ENCODE data around the gene PSMD7. TPM values are rescaled to one million over a fixed set of nuclear protein-coding genes. Genes with fewer than 3 reads are reported as not detected.
"Not testable (repeated sequence)": the region's sequence is repeated elsewhere in the genome, so short reads cannot be mapped to it uniquely, and the experiment has no call there.

Gene PSMD7
- total and polyA plus RNA-seq, 5 experiments from 2014 or later: 89.2 to 119 (median 114) TPM

DNA sequence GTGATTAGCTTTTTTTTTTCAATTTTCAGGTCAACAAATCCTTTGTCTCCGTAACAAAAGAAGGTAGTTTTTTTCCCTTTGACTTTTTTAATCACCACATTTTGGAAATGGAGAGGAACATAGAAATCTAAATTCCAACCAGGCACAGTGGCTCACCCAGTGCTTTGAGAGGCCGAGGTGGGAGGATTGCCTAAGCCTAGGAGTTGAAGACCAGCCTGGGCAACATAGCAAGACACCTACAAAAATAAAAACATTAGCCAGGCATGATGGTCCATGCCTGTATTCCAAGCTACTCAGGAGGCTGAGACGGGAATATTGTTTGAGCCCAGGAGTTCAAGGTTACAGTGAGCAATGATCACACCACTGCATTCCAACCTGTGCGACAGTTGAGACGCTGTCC is 5.7 kb downstream of the PSMD7 start:
- Mint-ChIP-seq H3K36me3 (peaks cover 8 to 83% (median 16%) of the 10 kb centered on the region in 3 donors), H3K4me3 (no peak overlapping the region), H3K27me3 (no peaks in the 10 kb centered on the region), H3K4me1 (peaks cover 0 to 23% (median 15%) of the 10 kb centered on the region in 4 donors), H3K9me3 (no peaks in the 10 kb centered on the region), H3K27ac (peak overlapping the region in 2 of 10 donors; percentile 43 to 49)
- ATAC-seq (no peak), DNase-seq (no peak)
- POLR2A ChIA-PET: interaction anchor here (0.6 kb wide), 1 partner anchor 45 kb away, joined by 4 read pairs; no protein-coding TSS in a partner anchor

DNA sequence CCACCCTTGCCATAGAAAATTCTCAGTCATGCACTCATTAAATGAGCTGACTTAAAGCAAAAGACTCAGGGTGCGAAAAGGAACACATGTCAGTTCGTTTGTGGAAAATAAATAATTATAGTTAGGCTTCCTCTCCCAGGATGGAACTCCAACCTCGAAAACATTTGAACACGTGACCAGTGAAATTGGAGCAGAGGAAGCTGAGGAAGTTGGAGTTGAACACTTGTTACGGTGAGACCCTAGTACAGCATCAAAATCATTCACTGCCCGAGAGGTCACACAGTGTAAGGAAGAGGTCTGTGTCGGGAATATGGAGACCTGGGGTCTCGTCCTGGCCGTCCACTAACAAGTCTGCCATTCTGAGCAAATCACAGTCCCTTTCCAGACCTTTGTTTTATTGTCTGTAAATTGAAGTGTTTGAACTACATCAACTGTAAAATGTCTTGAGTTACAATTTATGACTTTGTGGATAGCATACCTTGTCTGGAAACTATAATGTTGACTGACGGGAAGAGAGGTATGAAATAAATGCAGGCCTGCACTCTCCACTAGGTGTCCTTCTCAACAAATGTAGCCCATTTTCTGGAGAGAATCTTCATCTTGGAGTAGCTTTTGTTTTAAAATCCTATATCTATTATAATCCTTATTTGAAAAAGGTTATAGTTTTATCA is 7.7 kb downstream of the PSMD7 start:
- Mint-ChIP-seq H3K4me1 (peaks cover 0 to 7% (median 7%) of the 10 kb centered on the region in 4 donors), H3K9me3 (no peaks in the 10 kb centered on the region), H3K27ac (no peak overlapping the region), H3K27me3 (no peaks in the 10 kb centered on the region), H3K4me3 (no peak overlapping the region), H3K36me3 (peaks cover 8 to 85% (median 18%) of the 10 kb centered on the region in 3 donors)
- ATAC-seq (no peak), DNase-seq (no peak)
- POLR2A ChIA-PET: interaction anchor here (0.9 kb wide), 1 partner anchor 12 kb away, joined by 3 read pairs; no protein-coding TSS in a partner anchor

GRCh38 chr16:74304835-74305176 is 8.2 kb downstream of the PSMD7 start:
- no peak for ATAC-seq
- peaks cover 8 to 84% (median 18%) of the 10 kb centered on the region in 3 donors for H3K36me3 Mint-ChIP-seq

GRCh38 chr16:74305281-74305680 is 8.7 kb downstream of the PSMD7 start:
- H3K9me3 Mint-ChIP-seq: no peaks in the 10 kb centered on the region
- no peaks in the 10 kb centered on the region for H3K27me3 Mint-ChIP-seq
- H3K36me3 Mint-ChIP-seq: peaks cover 8 to 80% (median 18%) of the 10 kb centered on the region in 3 donors
- peak overlapping the region in 3 of 10 donors; percentile 35 to 86 (median 38) for H3K27ac Mint-ChIP-seq
- no peak for ATAC-seq
- peaks cover 0 to 3% (median 0%) of the 10 kb centered on the region in 4 donors for H3K4me1 Mint-ChIP-seq
- no peak for DNase-seq
- H3K4me3 Mint-ChIP-seq: no peak overlapping the region
- POLR2A ChIA-PET: interaction anchor here (0.9 kb wide), 1 partner anchor 13 kb away, joined by 3 read pairs; no protein-coding TSS in a partner anchor

More at GRCh38 chr16:74304835-74305176, 8.2 kb downstream of the PSMD7 start:
- Mint-ChIP-seq H3K27ac (no peak overlapping the region), H3K4me3 (no peak overlapping the region), H3K9me3 (no peaks in the 10 kb centered on the region), H3K27me3 (no peaks in the 10 kb centered on the region), H3K4me1 (peaks cover 0 to 5% (median 3%) of the 10 kb centered on the region in 4 donors)
- no peak for DNase-seq
- POLR2A ChIA-PET: interaction anchor here (0.9 kb wide), 1 partner anchor 13 kb away, joined by 3 read pairs; no protein-coding TSS in a partner anchor

DNA sequence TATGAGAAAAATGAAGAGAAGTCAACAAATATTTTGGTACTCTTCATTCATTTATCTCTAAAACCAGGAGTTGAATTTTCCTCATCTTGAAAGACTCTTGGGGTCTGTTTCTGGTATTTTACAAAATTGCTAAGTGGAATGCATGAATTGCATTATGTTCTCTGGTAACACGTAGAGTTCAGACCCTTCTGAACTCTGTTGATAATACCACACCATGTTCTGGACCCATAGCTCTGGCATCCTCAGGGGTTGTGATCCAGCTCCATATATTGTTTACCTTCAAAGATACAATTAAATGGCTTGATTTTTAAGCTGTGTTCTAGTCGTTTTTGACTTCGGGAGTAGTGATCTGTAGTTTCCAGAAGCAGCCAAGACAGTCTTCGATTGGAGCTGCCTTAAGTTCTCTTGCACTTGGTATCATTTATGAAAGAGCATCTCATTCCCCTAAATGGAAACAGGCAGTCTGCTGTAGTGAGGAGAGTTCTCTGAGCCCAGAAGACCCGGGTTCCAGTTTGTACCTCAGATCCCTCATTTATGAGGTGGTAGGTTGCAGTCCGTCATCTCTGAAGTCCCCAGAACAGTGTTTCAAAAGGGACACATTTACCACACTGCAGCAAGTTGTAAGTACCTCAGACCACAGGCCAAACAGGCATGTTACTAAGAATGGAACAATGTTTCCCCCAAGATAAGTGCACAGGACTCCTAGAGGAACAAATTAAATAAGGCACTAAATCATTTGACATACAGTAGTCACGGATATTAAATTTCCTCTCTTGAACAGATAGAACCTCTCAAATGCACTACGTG is 9.6 kb downstream of the PSMD7 start:
- Mint-ChIP-seq H3K4me1 (no peaks in the 10 kb centered on the region), H3K27me3 (no peaks in the 10 kb centered on the region), H3K4me3 (no peak overlapping the region), H3K27ac (peak overlapping the region in 1 of 10 donors; percentile 20), H3K9me3 (no peaks in the 10 kb centered on the region), H3K36me3 (peaks cover 8 to 71% (median 14%) of the 10 kb centered on the region in 3 donors)
- ATAC-seq (no peak), DNase-seq (no peak)
- POLR2A ChIA-PET: interaction anchor here (0.9 kb wide), 1 partner anchor 9 kb away, joined by 4 read pairs; no protein-coding TSS in a partner anchor

DNA sequence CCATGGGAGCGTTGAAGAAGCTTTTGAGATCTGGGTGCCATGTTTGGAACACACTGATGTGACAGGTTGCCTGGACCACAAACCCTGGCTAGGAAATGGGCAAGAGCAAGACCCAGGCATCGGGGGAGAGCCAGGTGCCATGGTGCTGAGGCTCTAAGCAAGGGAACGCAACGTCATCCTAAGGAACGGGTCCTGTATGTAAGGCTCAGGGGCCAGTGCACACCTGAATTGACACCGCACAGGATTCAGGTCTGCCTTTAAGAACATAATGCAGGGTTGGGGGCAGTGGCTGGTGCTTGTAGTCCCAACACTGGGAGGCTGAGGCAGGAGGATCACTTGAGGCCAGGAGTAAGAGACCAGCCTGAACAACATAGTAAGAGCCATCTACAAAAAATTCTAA is 10.8 kb downstream of the PSMD7 start:
- DNase-seq: no peak
- Mint-ChIP-seq H3K4me1 (no peaks in the 10 kb centered on the region), H3K27me3 (no peaks in the 10 kb centered on the region), H3K27ac (peak overlapping the region in 1 of 10 donors; percentile 67), H3K4me3 (no peak overlapping the region), H3K9me3 (no peaks in the 10 kb centered on the region), H3K36me3 (peaks cover 3 to 59% (median 14%) of the 10 kb centered on the region in 3 donors)
- POLR2A ChIA-PET: interaction anchor here (0.6 kb wide), 1 partner anchor 199 kb away, joined by 3 read pairs; no protein-coding TSS in a partner anchor
- no peak for ATAC-seq

DNA sequence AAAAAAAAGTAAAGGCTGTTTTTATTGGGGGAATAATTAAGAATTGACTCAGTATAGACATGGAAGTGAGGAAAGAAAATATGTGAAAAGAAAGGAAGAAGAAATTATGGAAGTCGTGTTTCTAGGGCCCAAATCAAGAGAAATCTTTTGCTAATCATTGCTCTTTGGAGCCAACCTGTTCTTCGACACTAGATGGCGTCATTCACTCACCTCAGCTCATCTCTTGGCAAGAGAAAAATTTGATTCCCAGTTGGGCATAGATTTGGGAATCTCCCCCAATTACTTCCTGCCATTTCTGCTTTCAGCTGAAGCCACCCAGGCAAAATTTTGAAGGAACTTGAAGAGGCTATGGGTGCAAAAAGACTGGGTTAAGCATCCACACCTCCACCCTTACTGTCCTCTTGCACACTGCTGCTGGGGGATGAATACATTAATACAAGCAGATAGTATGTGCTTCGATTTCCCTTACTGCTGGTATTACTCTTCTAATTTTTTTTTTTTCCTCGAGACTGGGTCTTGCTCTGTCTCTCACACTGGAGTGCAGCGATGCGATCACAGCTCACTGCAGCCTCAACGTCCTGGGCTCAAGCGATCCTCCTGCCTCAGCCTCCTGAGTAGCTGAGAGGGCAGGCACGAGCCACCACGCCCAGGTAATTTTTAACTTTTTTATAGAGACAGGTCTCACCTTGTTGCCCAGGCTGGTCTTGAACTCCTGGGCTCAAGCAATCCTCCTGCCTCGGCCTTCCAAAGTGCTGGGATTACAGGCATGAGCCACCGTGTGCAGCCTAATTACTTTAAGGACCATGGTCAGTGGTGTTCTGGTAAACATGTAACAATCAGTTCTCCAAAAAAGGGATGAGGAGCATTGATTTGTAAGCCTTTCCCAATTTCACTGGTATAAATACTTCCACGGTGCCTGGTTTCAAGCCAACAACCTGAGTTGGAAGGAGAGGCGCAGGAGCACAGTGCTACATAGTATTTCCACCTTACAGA is 13.5 kb downstream of the PSMD7 start:
- POLR2A ChIA-PET: interaction anchor here (0.9 kb wide), 1 partner anchor 14 kb away, joined by 3 read pairs; no protein-coding TSS in a partner anchor
- Mint-ChIP-seq H3K4me3 (no peak overlapping the region), H3K9me3 (no peaks in the 10 kb centered on the region), H3K27me3 (no peaks in the 10 kb centered on the region), H3K36me3 (peaks cover 3 to 33% (median 11%) of the 10 kb centered on the region in 3 donors), H3K27ac (peak overlapping the region in 1 of 10 donors; percentile 18), H3K4me1 (peaks cover 0 to 3% (median 0%) of the 10 kb centered on the region in 4 donors)
- ATAC-seq (no peak), DNase-seq (peak in 4 of 10 donors; percentile 13 to 41 (median 26))

- no peaks in the 10 kb centered on the region for H3K9me3 Mint-ChIP-seq
- no peak for DNase-seq
- POLR2A ChIA-PET: no interaction called here
- peaks cover 0 to 9% (median 0%) of the 10 kb centered on the region in 4 donors for H3K4me1 Mint-ChIP-seq
- H3K36me3 Mint-ChIP-seq: peaks cover 0 to 2% (median 0%) of the 10 kb centered on the region in 3 donors
- ATAC-seq: no peak
- H3K27me3 Mint-ChIP-seq: no peaks in the 10 kb centered on the region
- H3K4me3 Mint-ChIP-seq: no peak overlapping the region
- H3K27ac Mint-ChIP-seq: peak overlapping the region in 1 of 10 donors; percentile 24
Observed at GRCh38 chr16:74315059-74315458, 18.4 kb downstream of the PSMD7 start.

DNA sequence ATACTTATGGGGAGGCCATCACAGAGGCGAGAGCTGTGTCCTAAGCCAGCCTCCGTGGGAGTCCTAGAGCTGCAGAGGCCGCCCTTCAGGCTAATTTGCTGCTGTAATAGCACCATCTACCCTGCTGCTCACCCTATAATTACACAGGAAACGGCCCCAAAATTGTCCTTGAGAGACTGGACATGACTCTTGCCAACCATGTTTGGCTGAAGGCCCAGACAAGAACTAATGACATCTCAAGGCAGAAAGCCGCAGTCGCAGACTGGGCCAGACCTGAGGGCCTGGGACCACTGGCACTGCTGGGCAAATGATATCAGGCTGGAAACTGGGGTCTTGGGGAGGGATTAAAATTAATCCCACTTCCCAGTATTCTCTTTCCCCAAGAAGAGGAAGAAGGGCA is 24.1 kb downstream of the PSMD7 start:
- Mint-ChIP-seq H3K27ac (no peak overlapping the region), H3K4me3 (no peak overlapping the region), H3K4me1 (peaks cover 0 to 6% (median 0%) of the 10 kb centered on the region in 4 donors), H3K27me3 (no peaks in the 10 kb centered on the region), H3K9me3 (no peaks in the 10 kb centered on the region), H3K36me3 (peaks cover 0 to 9% (median 0%) of the 10 kb centered on the region in 3 donors)
- ATAC-seq: no peak
- POLR2A ChIA-PET: no interaction called here
- no peak for DNase-seq

DNA sequence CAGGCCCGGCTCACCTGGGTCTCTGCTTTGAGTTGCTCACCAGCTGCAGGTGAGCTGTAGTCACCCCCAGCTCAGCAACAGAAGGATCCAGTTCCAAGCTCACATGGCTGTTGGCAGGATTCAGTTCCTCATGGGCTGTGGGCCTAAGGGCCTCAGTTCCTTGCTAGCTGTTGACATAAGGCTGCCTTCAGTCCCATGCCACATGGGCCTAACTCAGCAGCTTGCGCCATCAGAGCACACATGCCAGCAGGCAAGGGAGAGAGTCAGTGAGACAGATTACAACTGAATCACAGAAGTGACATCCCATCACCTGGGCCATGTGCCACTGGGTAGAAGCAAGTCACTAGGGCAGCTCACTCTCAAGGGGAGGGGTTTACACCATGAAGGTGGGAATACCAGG is 24.7 kb downstream of the PSMD7 start:
- no peaks in the 10 kb centered on the region for H3K9me3 Mint-ChIP-seq
- H3K27ac Mint-ChIP-seq: peak overlapping the region in 2 of 10 donors; percentile 10 to 61
- no peak overlapping the region for H3K4me3 Mint-ChIP-seq
- H3K4me1 Mint-ChIP-seq: peaks cover 0 to 6% (median 0%) of the 10 kb centered on the region in 4 donors
- no peak for DNase-seq
- no peaks in the 10 kb centered on the region for H3K27me3 Mint-ChIP-seq
- peaks cover 0 to 15% (median 0%) of the 10 kb centered on the region in 3 donors for H3K36me3 Mint-ChIP-seq
- ATAC-seq: no peak
- POLR2A ChIA-PET: no interaction called here

GRCh38 chr16:74322301-74322710 is 25.7 kb downstream of the PSMD7 start:
- no peak for DNase-seq
- H3K4me1 Mint-ChIP-seq: peaks cover 0 to 5% (median 0%) of the 10 kb centered on the region in 4 donors
- no peak overlapping the region for H3K4me3 Mint-ChIP-seq
- H3K36me3 Mint-ChIP-seq: peaks cover 0 to 25% (median 2%) of the 10 kb centered on the region in 3 donors
- no peaks in the 10 kb centered on the region for H3K9me3 Mint-ChIP-seq
- H3K27ac Mint-ChIP-seq: peak overlapping the region in 3 of 10 donors; percentile 19 to 50 (median 47)
- no peak for ATAC-seq
- POLR2A ChIA-PET: no interaction called here
- H3K27me3 Mint-ChIP-seq: no peaks in the 10 kb centered on the region

DNA sequence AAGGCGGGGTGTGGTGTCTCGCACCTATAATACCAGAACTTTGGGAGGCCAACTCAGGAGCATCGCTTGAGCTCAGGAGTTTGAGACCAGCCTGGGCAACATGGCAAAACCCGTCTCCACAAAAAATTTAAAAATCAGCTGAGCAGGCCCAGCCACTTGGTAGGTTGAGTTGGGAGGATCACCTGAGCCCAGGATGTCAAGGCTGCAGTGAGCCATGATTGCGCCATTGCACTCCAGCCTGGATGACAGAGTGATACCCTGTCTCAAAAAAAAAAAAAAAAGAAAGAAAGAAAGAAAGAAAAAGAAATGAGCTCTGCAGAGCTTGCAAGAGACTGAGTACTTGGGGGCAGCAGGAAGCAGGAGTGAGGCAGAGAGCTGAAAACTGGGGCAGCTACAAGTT is 28.2 kb downstream of the PSMD7 start:
- POLR2A ChIA-PET, H3K27me3 Mint-ChIP-seq, H3K4me3 Mint-ChIP-seq, ATAC-seq, H3K4me1 Mint-ChIP-seq, H3K9me3 Mint-ChIP-seq, DNase-seq: not testable (repeated sequence)
- H3K27ac Mint-ChIP-seq: peak overlapping the region in 4 of 10 donors; percentile 17 to 77 (median 55)
- peaks cover 0 to 38% (median 2%) of the 10 kb centered on the region in 3 donors for H3K36me3 Mint-ChIP-seq

All from naive thymus-derived CD8-positive, alpha-beta T cell (primary cell).